SK-N-SH (cell line): Measurements from ENCODE around the gene MAD2L1.

Experiments used
- CHD2 ChIP-seq: fragments of 150-350 bp; IDR thresholded peaks from 2 replicates; pipeline ENCODE4 v1.6.1; 2018; ENCODE audit warnings: low read length; ENCODE audit not compliant: partially characterized antibody
- FOXJ3 ChIP-seq: sonication (generic); formaldehyde crosslinking; IDR thresholded peaks from 2 replicates; pipeline ENCODE4 v1.5.1; 2020; ENCODE audit warnings: mild to moderate bottlenecking, missing genetic modification reagents
- MXI1 ChIP-seq: IDR thresholded peaks from 2 replicates; pipeline ENCODE4 v1.6.1; 2012; ENCODE audit warnings: mild to moderate bottlenecking, low read depth, low read length, improper control_type of control experiment
- POLR2AphosphoS5 ChIP-seq: IDR thresholded peaks from 2 replicates; pipeline ENCODE4 v1.6.1; 2012; ENCODE audit warnings: low read depth, low read length
- RAD21 ChIP-seq: IDR thresholded peaks from 2 replicates; pipeline ENCODE4 v1.6.1; 2012; ENCODE audit warnings: mild to moderate bottlenecking, low read length
- RCOR1 ChIP-seq: fragments of 150-350 bp; IDR thresholded peaks from 2 replicates; pipeline ENCODE4 v1.6.1; 2017; ENCODE audit warnings: antibody characterized with exemption, low read length
- SMC3 ChIP-seq: IDR thresholded peaks from 2 replicates; pipeline ENCODE4 v1.6.1; 2012; ENCODE audit warnings: low read depth, low read length, improper control_type of control experiment
- TAF1 ChIP-seq: IDR thresholded peaks from 2 replicates; pipeline ENCODE4 v1.6.1; 2012; ENCODE audit warnings: low read depth, mild to moderate bottlenecking, low read length, moderate library complexity, borderline replicate concordance
- TF ChIP-seq, protein P1 (sequence below): fragments of 150-350 bp; IDR thresholded peaks from 2 replicates; pipeline ENCODE4 v1.6.1; 2017; ENCODE audit warnings: antibody characterized with exemption, low read length, low read depth, borderline replicate concordance
- TF ChIP-seq, protein P2 (sequence below): IDR thresholded peaks from 2 replicates; pipeline ENCODE4 v1.4.0; 2012; ENCODE audit warnings: low read depth, borderline replicate concordance
- TF ChIP-seq, protein P3 (sequence below): fragments of 200-600 bp; sonication (generic); IDR thresholded peaks from 2 replicates; pipeline ENCODE4 v1.6.1; 2017; ENCODE audit warnings: antibody characterized with exemption, mild to moderate bottlenecking, moderate library complexity
- TF ChIP-seq, protein P4 (sequence below): IDR thresholded peaks from 2 replicates; pipeline ENCODE4 v1.4.0; 2012; ENCODE audit warnings: low read depth
- TF ChIP-seq, protein P5 (sequence below): fragments of 150-350 bp; IDR thresholded peaks from 2 replicates; pipeline ENCODE4 v1.6.1; 2016; ENCODE audit warnings: mild to moderate bottlenecking, low read depth, low read length

DNA sequence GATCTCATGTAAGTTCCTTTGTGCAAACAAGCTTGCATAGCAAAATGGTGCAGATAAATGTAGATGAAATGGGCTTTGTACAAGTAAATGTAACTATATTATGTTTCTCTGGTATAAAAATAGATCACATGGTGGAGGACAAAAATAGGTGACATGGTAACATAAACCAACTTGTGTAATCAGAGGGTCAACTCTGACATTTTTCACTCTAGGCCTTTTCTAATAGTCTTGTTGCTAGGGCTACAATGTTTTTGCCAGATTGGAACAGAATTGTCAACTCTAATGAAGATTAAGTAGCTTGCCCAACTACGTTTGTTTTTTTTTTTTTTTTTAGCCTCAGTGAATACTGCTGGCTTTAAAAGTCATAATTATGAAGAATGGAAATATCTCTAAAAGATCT lies 11.5 kb downstream of the MAD2L1 start:
- TF ChIP-seq FOXJ3 (CRISPR knock-in tag) (no peak), SMC3 (no peak), RAD21 (no peak), POLR2AphosphoS5 (no peak), RCOR1 (no peak), CHD2 (no peak), MXI1 (no peak), TAF1 (no peak)
- TF ChIP-seq, protein P1, sequence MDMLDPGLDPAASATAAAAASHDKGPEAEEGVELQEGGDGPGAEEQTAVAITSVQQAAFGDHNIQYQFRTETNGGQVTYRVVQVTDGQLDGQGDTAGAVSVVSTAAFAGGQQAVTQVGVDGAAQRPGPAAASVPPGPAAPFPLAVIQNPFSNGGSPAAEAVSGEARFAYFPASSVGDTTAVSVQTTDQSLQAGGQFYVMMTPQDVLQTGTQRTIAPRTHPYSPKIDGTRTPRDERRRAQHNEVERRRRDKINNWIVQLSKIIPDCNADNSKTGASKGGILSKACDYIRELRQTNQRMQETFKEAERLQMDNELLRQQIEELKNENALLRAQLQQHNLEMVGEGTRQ, result no peak
- TF ChIP-seq, protein P2, sequence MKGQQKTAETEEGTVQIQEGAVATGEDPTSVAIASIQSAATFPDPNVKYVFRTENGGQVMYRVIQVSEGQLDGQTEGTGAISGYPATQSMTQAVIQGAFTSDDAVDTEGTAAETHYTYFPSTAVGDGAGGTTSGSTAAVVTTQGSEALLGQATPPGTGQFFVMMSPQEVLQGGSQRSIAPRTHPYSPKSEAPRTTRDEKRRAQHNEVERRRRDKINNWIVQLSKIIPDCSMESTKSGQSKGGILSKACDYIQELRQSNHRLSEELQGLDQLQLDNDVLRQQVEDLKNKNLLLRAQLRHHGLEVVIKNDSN, result no peak
- TF ChIP-seq, protein P3, sequence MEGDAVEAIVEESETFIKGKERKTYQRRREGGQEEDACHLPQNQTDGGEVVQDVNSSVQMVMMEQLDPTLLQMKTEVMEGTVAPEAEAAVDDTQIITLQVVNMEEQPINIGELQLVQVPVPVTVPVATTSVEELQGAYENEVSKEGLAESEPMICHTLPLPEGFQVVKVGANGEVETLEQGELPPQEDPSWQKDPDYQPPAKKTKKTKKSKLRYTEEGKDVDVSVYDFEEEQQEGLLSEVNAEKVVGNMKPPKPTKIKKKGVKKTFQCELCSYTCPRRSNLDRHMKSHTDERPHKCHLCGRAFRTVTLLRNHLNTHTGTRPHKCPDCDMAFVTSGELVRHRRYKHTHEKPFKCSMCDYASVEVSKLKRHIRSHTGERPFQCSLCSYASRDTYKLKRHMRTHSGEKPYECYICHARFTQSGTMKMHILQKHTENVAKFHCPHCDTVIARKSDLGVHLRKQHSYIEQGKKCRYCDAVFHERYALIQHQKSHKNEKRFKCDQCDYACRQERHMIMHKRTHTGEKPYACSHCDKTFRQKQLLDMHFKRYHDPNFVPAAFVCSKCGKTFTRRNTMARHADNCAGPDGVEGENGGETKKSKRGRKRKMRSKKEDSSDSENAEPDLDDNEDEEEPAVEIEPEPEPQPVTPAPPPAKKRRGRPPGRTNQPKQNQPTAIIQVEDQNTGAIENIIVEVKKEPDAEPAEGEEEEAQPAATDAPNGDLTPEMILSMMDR, result no peak
- TF ChIP-seq, protein P4, sequence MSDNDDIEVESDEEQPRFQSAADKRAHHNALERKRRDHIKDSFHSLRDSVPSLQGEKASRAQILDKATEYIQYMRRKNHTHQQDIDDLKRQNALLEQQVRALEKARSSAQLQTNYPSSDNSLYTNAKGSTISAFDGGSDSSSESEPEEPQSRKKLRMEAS, result no peak
- TF ChIP-seq, protein P5, sequence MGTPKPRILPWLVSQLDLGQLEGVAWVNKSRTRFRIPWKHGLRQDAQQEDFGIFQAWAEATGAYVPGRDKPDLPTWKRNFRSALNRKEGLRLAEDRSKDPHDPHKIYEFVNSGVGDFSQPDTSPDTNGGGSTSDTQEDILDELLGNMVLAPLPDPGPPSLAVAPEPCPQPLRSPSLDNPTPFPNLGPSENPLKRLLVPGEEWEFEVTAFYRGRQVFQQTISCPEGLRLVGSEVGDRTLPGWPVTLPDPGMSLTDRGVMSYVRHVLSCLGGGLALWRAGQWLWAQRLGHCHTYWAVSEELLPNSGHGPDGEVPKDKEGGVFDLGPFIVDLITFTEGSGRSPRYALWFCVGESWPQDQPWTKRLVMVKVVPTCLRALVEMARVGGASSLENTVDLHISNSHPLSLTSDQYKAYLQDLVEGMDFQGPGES, result no peak
